Activated naive CD8-positive, alpha-beta T cell treated with anti-CD3 and anti-CD28 coated beads, Interleukin-2, amount 50 U/mL, for 24 hours (primary cell): ENCODE data around the gene PAX7.

Source experiments
- ATAC-seq: fragments of 150-1000 bp; cut with Tn5 transposase; one replicate; pipeline ENCODE4 v1.10.0; 2021
- DNase-seq: peaks from one replicate; pipeline ENCODE4 v3.0.0; 2021
- H3K27ac Mint-ChIP-seq: one replicate; pipeline ENCODE4 v1.8.0; 2021; ENCODE audit warnings: mild to moderate bottlenecking, mixed read lengths
- H3K27me3 Mint-ChIP-seq: one replicate; pipeline ENCODE4 v1.8.0; 2021; ENCODE audit warnings: mixed read lengths
- H3K36me3 Mint-ChIP-seq: one replicate; pipeline ENCODE4 v1.8.0; 2021; ENCODE audit warnings: low read depth, mixed read lengths
- H3K4me1 Mint-ChIP-seq: one replicate; pipeline ENCODE4 v1.8.0; 2021; ENCODE audit warnings: mixed read lengths
- H3K4me3 Mint-ChIP-seq: one replicate; pipeline ENCODE4 v1.8.0; 2021; ENCODE audit warnings: mild to moderate bottlenecking, moderate library complexity, mixed read lengths
- H3K9me3 Mint-ChIP-seq: one replicate; pipeline ENCODE4 v1.8.0; 2021; ENCODE audit warnings: mixed read lengths

Gene PAX7

DNA sequence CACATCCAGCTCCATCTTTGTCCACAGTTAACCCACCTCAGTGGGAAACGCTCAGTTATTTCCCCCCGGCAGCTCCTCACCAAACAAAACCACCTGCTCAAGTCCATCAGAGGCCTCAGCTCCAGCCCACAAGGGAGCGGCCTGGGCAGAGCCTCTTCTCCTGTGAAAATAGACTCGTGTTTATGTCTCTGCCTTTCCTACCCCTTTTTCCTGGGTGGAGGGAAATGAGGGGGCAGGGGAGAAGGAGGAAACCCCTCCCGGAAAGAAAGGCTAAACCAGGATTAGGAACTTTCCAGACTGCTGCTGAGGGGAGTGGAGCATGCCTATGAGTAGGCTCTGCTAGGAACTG, 81.6 kb downstream of the PAX7 start:
- ATAC-seq, result no peak
- peaks cover 3% of the 10 kb centered on the region for H3K4me1 Mint-ChIP-seq
- no peak overlapping the region for H3K4me3 Mint-ChIP-seq
- H3K27ac Mint-ChIP-seq, result no peak overlapping the region
- no peaks in the 10 kb centered on the region for H3K9me3 Mint-ChIP-seq
- H3K27me3 Mint-ChIP-seq, result peaks cover 41% of the 10 kb centered on the region
- no peak for DNase-seq
- no peaks in the 10 kb centered on the region for H3K36me3 Mint-ChIP-seq

DNA sequence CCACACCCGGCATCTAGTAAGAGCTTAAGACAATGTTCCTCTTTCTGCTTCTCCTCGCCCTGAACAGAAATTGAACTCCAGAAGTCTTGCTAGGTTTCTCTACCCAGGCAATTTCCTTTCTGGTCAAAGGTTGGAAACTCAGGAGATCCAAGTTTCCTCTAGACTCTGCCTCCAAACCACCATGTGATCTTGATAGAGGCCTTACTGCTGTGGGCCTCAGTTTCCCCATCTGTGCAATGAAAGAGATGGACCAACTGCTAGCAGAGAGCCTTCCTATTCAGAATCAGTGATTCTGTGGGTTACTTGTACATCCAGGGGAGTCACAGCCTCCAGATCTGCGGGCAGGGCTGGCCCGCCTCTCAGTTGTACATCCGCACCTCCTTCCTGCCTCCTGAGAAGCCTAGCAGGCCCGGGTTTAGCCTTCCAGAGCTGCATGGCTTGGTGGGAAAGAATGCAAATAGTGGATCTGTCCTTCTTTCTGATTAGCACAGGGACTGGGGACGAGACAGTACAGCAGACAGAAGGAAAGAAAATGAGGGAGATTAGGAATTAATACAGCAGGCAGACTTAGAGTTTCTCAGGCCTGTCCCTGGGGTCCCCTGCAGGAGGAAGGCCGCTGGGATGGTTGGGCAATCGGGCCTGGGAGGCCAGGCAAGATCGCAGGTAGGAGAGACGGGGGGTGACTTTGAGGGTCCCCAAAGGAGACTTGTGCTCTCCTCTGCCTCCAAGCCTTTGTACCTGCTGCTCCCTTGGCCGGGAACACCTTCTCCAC, 83.9 kb downstream of the PAX7 start:
- peaks cover 48% of the 10 kb centered on the region for H3K27me3 Mint-ChIP-seq
- no peak overlapping the region for H3K27ac Mint-ChIP-seq
- DNase-seq, result no peak
- no peak for ATAC-seq
- H3K4me1 Mint-ChIP-seq, result peaks cover 3% of the 10 kb centered on the region
- H3K36me3 Mint-ChIP-seq, result no peaks in the 10 kb centered on the region
- H3K4me3 Mint-ChIP-seq, result no peak overlapping the region
- H3K9me3 Mint-ChIP-seq, result no peaks in the 10 kb centered on the region

DNA sequence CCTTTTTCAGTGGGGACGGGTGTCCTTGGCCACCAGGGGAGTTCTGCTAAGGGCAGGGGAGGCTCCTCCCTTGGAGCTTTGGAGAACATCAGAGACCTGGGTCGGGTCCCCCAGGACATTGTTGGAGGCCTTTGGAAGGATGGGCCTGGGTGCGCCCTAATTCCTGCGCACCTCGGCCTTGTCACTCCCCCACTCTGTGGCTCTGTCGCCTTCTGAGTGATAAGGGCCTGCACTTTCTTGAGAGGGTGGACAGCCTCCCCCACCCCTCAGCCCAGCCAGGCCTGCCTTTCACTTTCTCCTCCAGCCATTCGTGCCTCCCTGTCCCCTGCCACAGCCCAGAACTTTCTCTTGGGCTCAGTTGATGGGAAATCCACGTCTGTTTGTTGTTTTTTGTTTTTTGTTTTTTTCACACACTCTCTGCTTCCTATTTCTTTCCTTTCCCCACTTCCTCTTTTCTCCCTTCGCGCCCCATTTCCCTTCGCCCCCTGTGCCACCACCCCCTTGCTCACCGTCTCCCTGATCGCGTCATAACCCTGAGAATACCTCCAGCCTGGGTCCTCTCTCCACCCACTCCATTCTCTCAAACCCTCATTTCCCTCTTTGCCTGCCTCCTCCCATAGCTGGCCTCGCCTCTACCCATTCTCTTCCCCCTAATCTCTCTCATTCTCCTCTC, 85.6 kb downstream of the PAX7 start:
- no peak overlapping the region for H3K27ac Mint-ChIP-seq
- no peaks in the 10 kb centered on the region for H3K9me3 Mint-ChIP-seq
- H3K27me3 Mint-ChIP-seq, result peaks cover 54% of the 10 kb centered on the region
- H3K4me1 Mint-ChIP-seq, result peaks cover 3% of the 10 kb centered on the region
- DNase-seq (no peak), ATAC-seq (no peak)
- no peak overlapping the region for H3K4me3 Mint-ChIP-seq
- no peaks in the 10 kb centered on the region for H3K36me3 Mint-ChIP-seq

DNA sequence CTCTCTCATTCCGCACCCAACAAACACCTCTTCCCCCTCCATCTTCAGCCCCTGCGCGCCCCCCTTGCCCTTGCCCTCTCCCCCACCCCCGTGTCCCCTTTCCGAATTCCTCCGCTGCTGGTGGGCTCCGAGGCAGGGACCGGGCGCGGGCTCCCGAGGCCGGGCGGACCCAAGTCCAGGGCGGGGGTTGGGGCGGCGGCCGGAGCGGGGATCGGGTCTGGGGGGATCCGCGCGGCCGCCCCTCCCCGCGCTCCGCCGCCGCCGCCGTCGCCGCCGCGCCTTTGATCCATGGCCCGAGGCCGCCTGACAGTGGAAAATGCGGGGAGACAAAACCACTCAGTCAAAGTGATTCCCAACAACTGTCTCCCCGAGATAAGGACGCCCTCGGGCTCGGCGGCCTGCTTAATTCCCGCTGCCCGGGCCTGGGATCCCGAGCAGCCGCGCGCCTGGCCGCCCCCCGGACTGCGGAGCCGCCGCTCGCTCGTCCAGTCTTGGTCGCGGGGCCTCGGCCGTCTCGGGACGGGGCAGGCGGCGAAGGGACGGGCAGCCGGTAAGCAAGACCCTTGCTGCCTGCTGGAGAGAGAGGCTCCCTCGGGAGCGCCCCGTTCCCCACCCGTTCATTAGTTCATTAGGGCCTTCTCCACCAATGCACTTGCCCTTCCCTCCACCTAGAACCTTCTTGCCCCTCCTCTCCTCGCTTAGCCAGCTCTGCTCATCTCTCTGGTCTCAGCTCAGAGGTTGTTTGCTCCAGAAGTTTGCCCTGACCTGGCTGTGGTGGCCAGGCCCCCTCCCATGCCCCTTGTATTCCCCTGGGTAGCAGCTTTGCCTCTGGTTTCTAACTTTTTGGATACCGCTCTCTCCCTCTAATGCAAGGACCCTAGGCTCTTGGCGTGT, 86.4 kb downstream of the PAX7 start:
- DNase-seq (no peak), ATAC-seq (no peak)
- Mint-ChIP-seq H3K9me3 (no peaks in the 10 kb centered on the region), H3K27me3 (peaks cover 58% of the 10 kb centered on the region), H3K27ac (no peak overlapping the region), H3K4me1 (peaks cover 3% of the 10 kb centered on the region), H3K36me3 (no peaks in the 10 kb centered on the region), H3K4me3 (no peak overlapping the region)

DNA sequence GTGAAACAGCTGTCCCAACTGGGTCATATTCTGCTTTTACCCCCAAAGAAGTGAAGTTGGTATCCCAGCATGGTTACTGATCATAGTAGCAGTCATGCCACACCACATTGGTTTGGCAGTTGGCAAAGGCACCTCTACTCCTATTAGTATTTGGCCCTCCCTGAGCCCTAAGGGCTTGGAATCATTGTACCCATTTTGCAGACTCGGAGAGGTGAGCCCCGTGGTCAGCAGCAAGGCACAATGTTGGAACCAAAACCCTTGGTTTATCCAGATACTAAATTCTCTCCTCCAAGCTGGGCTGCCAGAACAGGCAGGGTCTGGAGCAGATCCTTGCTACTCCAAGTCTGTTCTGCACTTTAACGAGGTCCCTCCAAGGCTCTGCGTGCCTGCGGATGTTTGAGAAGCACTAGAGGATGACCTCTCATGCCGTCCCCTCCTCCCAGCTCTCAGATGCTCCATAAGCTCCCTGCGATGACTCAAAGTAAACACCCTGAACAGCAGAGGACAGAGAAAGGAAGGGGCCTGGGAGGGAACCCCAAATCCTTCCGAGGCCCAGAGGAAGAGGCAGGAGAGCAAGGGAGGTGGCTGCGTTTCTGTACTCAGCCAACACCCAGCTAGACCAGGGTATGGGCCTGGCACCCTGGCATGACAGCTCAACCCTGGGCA, 89.3 kb downstream of the PAX7 start:
- H3K27me3 Mint-ChIP-seq, result peaks cover 60% of the 10 kb centered on the region
- no peak overlapping the region for H3K4me3 Mint-ChIP-seq
- H3K4me1 Mint-ChIP-seq, result peaks cover 3% of the 10 kb centered on the region
- no peak for DNase-seq
- no peaks in the 10 kb centered on the region for H3K36me3 Mint-ChIP-seq
- no peaks in the 10 kb centered on the region for H3K9me3 Mint-ChIP-seq
- no peak for ATAC-seq
- H3K27ac Mint-ChIP-seq, result no peak overlapping the region

DNA sequence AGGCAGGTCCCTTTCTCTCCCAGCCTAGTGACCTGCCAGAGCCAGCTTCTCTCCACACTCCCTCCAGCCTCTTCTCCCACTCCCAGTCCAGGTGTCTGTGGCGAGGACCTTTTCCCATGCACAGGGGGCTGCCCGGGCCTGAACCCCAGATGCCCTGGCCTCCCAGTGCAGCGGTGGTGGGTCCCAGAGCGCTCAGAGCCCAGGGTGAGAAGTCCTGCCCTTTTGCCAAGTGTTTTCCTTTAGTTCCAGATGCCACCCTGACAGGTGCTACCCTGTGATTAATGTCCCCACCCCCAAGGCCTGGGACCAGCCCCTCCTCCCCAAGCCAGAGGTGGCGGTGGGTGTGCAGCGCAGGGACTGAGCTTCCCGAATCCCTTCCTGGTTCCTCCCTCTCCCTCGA, 90.4 kb downstream of the PAX7 start:
- ATAC-seq (no peak), DNase-seq (no peak)
- Mint-ChIP-seq H3K27me3 (peaks cover 63% of the 10 kb centered on the region), H3K27ac (no peak overlapping the region), H3K36me3 (no peaks in the 10 kb centered on the region), H3K9me3 (no peaks in the 10 kb centered on the region), H3K4me1 (peaks cover 3% of the 10 kb centered on the region), H3K4me3 (no peak overlapping the region)

DNA sequence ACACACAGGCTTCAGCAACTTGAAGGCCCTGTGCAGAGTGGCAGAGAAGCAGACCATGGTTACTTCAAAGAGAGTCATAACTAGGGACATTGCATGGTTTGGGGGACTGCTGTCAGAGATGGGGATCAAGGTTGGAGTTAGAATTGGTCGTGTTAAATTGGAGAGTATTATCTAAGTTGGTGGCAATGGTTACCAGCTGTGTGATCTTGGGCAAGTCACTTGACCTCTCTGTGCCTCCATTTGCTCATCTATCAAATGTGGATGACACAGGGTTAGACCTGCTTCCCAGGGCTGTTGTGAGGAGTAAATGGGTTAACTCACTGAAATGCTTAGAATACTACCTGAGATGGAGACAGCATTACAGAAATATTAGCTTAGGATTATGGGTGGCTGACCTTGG, 91.1 kb downstream of the PAX7 start:
- Mint-ChIP-seq H3K9me3 (no peaks in the 10 kb centered on the region), H3K27ac (no peak overlapping the region), H3K27me3 (peaks cover 64% of the 10 kb centered on the region), H3K36me3 (no peaks in the 10 kb centered on the region), H3K4me1 (no peaks in the 10 kb centered on the region), H3K4me3 (no peak overlapping the region)
- DNase-seq (no peak), ATAC-seq (no peak)

DNA sequence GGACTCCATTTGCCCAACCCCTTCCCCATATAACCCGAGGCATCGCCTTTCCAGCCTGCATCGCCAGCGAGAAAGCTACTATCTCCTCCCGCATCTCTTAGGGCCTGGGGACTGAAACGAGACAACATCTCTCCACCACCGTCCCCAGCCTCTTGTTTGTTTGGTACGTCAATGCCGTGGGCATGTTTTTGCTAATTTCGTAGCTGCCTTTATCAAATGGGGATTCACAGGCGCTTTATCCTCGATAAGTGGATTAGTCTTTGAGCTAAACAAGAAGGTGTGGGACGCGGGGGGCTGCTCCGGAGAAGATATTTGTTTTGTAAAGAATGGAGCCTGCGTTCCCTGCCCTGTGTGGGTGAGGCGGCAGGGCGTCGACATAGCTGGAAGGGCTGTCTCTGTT, 91.6 kb downstream of the PAX7 start:
- Mint-ChIP-seq H3K4me1 (no peaks in the 10 kb centered on the region), H3K4me3 (no peak overlapping the region), H3K27ac (no peak overlapping the region), H3K36me3 (no peaks in the 10 kb centered on the region), H3K9me3 (no peaks in the 10 kb centered on the region), H3K27me3 (peaks cover 68% of the 10 kb centered on the region)
- no peak for DNase-seq
- no peak for ATAC-seq

DNA sequence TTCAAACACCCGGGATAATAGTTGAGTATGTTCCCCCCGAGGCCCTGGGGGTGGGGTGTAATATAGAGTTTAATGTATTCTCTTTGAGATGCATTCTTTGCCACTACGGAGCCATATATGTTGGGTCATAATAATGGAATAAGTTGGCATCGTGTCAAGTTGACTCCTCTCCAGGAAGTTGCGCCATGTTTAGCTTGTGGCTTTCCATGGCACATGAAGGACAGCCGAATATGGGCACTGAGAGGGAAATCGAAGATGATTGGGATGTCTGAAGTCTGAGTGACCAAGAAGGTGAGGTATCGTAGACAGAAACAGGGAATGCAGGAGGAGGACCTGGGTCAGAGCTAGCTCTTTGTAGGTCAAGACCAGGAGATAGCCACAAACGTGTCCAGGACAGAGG, 92.6 kb downstream of the PAX7 start:
- H3K27me3 Mint-ChIP-seq, result peaks cover 66% of the 10 kb centered on the region
- H3K4me3 Mint-ChIP-seq, result no peak overlapping the region
- no peak overlapping the region for H3K27ac Mint-ChIP-seq
- ATAC-seq (no peak), DNase-seq (no peak)
- H3K4me1 Mint-ChIP-seq, result no peaks in the 10 kb centered on the region
- no peaks in the 10 kb centered on the region for H3K36me3 Mint-ChIP-seq
- H3K9me3 Mint-ChIP-seq, result no peaks in the 10 kb centered on the region

DNA sequence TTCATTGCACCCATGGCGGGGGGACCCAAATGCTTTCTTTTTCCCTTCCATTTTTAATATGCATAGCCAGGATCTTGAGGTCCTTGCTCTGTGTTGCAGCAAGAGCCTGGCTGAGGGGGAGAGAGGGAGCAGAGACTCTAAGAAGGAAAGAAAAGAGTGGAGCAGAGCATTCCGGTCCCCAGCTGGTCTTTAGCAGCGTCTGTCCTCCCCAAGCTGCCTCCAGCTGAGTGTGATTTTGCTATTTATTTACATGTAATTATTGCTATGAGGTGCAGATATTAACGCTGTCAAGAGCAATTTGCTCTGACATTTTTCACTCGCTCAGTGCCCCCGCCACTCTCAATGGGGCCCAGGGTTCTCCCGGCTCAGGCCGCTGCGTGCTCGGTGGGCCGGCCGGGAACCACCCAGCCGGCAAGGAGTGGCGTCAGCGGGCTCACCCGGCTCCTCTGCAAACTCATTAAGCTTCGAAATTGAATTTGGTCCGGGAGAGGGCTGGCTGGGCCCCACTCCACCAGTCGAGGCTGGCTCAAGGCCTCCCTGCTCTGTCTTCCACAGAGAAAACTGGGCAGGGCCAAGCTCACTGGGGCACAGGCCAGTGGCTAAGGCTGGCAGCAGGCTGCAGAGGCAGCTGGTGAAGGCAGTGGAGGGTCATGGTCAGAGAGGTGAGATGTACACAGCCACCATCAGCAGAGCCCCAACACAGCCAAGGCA, 93.2 kb downstream of the PAX7 start:
- Mint-ChIP-seq H3K27me3 (peaks cover 67% of the 10 kb centered on the region), H3K4me3 (no peak overlapping the region), H3K9me3 (no peaks in the 10 kb centered on the region), H3K4me1 (no peaks in the 10 kb centered on the region), H3K27ac (no peak overlapping the region), H3K36me3 (no peaks in the 10 kb centered on the region)
- DNase-seq (no peak), ATAC-seq (no peak)

DNA sequence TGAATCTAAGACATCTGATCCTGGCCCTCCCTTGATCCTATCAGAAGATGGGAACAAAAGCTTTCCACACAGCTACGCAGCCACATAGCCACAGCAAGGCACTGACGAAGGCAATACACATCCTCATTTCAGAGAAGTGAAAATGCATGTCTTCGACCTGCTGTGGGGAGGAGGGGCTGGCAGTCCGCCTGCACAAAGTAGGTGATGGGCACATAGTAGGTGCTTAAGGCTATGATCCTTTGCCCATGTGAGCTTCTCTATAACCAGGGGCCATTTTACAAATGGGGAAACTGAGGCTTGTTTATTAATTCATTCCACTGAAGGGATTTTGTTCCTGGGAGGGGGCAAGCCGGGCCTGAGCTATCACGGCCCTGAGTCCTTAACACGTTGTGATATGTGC, 94.2 kb downstream of the PAX7 start:
- ATAC-seq (no peak), DNase-seq (no peak)
- Mint-ChIP-seq H3K4me3 (no peak overlapping the region), H3K27ac (no peak overlapping the region), H3K9me3 (no peaks in the 10 kb centered on the region), H3K36me3 (no peaks in the 10 kb centered on the region), H3K27me3 (peaks cover 68% of the 10 kb centered on the region), H3K4me1 (no peaks in the 10 kb centered on the region)

DNA sequence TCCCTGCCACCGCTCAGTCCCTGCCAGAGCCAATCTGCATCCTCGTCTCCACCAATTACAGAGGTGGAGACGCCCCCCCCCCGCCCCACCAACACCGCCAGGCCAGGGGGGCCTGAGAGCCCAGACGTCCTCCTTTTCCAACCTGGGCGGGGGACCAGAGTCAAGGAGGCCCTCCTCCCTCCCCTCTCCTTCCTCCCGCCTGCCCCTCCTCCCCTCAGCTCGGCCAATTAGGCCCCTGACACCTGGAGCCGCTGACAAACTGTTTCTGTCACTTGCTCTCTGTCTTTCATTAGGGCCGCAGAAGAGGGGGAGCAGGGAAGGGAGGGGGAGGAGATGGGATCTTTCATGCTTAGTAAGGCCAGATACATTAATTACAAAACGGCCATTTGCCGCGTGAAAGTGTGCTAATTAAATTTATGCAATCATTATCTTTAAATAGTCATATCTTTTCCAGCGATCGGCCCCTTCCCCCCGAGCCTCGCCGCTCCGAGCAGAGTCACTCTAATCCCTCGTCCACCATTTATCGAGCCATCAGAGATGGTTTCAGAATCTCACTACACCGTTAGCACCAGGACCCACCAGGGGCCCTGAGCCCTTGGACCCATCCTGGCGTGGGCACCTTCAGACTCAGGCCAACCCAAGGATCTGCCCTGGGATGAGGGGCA, 94.7 kb downstream of the PAX7 start:
- H3K4me1 Mint-ChIP-seq, result no peaks in the 10 kb centered on the region
- ATAC-seq, result no peak
- H3K9me3 Mint-ChIP-seq, result no peaks in the 10 kb centered on the region
- peaks cover 63% of the 10 kb centered on the region for H3K27me3 Mint-ChIP-seq
- no peak overlapping the region for H3K4me3 Mint-ChIP-seq
- H3K36me3 Mint-ChIP-seq, result no peaks in the 10 kb centered on the region
- no peak for DNase-seq
- H3K27ac Mint-ChIP-seq, result no peak overlapping the region

DNA sequence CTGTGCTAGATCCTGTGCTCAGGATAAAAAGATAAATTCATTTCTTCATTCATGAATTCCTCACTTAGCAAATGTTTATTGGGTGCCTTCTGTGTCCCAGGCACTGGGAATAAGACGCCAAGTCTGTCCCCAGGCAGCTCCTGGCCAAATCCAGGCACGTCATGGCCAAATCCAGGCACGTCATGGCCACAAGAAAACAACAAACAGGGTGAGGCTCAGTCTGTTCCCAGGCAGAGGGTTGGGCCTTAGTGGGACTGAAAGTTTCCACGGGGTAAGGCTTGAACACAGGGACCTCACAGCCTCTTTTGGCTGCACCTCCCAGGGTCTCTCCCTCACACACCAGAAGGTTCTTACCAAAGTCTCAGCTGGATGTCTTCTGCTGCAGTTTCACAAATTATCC, 95.7 kb downstream of the PAX7 start:
- ATAC-seq (no peak), DNase-seq (no peak)
- Mint-ChIP-seq H3K4me3 (no peak overlapping the region), H3K27ac (no peak overlapping the region), H3K9me3 (no peaks in the 10 kb centered on the region), H3K36me3 (no peaks in the 10 kb centered on the region), H3K4me1 (no peaks in the 10 kb centered on the region), H3K27me3 (peaks cover 60% of the 10 kb centered on the region)

DNA sequence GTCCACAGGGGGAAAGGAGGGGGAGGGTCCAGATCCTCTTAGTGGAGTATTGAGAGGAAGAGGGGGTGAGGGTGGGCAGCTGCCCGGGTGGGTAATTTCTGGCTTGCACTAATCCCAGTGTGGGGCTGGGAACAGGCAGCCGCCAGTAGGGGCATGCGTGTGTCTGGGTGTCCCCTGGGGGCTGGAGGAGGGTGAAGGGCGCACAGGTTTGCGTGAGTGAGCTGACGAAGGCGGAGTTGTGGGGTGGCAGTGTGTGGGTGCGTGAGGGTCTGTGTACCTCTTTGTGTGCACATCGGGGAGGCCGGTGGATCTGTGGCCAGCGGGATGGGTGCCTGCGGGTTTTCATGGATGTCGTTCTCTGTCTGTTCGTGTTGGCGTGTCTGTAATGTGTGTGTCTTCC, 97.3 kb downstream of the PAX7 start:
- H3K4me1 Mint-ChIP-seq, result no peaks in the 10 kb centered on the region
- H3K27ac Mint-ChIP-seq, result no peak overlapping the region
- no peaks in the 10 kb centered on the region for H3K9me3 Mint-ChIP-seq
- DNase-seq (no peak), ATAC-seq (no peak)
- H3K27me3 Mint-ChIP-seq, result peaks cover 52% of the 10 kb centered on the region
- no peak overlapping the region for H3K4me3 Mint-ChIP-seq
- H3K36me3 Mint-ChIP-seq, result no peaks in the 10 kb centered on the region
